B cell (primary cell): Measurements from ENCODE around the gene SEC14L5. TPM values are rescaled to one million over a fixed set of nuclear protein-coding genes. Genes with fewer than 3 reads are reported as not detected.

Experiments used
- ATAC-seq: fragments of 200-7000 bp; cut with Tn5 transposase; one replicate; pipeline ENCODE4 v1.10.0; 2021; ENCODE audit warnings: low read depth, mild to moderate bottlenecking, moderate number of reproducible peaks, moderate library complexity
- CTCF ChIA-PET: fragments of 350-600 bp; sonication (Branson Sonifier 250); formaldehyde crosslinking; loops from one replicate; lab custom pipeline; 2021; ENCODE audit warnings: antibody characterized with exemption, inconsistent platforms; lab: Charles Lee
- POLR2A ChIA-PET: fragments of 350-600 bp; sonication (Branson Sonifier 250); formaldehyde crosslinking; loops from one replicate; lab custom pipeline; 2021; ENCODE audit warnings: antibody characterized with exemption; lab: Charles Lee
- DNase-seq: peaks from one replicate; pipeline ENCODE4 v3.0.0; 2013
- H2AFZ ChIP-seq: 2 replicates; pipeline ENCODE4 v1.6.1; 2012; ENCODE audit warnings: mild to moderate bottlenecking, low read depth, low read length; ENCODE audit not compliant: insufficient read depth, poor library complexity, severe bottlenecking
- H3K27ac ChIP-seq, 2 donors: 1 replicate in 1 of 2; 2 replicates in 1 of 2; pipeline ENCODE4 v1.5.1; 2012 to 2013; ENCODE audit warnings: low read length in 2 of 2, mild to moderate bottlenecking in 2 of 2, moderate library complexity in 1 of 2
- H3K27me3 ChIP-seq, 4 experiments: fragments of 200-600 bp in 1 of 4; sonication (generic) in 1 of 4; replicated peaks in 1 of 4; 1 replicate in 2 of 4; 2 replicates in 2 of 4; pipeline versions ENCODE4 v1.6.1 to v1.7.0; 2013 to 2016; ENCODE audit warnings: low read length in 3 of 4, mild to moderate bottlenecking in 2 of 4, mixed read lengths in 1 of 4, moderate library complexity in 1 of 4; ENCODE audit not compliant: insufficient read depth in 4 of 4, control insufficient read depth in 3 of 4; ENCODE audit errors: control extremely low read depth in 1 of 4
- H3K36me3 ChIP-seq, 2 experiments: replicated peaks in 1 of 2; 1 replicate in 1 of 2; 2 replicates in 1 of 2; pipeline versions ENCODE4 v1.6.1 to v1.7.1; 2013; ENCODE audit warnings: low read length in 1 of 2; ENCODE audit not compliant: insufficient read depth in 2 of 2, control insufficient read depth in 1 of 2; ENCODE audit errors: control extremely low read depth in 1 of 2, extremely low read depth in 1 of 2
- H3K4me1 ChIP-seq, 2 donors: fragments of 200-600 bp in 1 of 2; sonication (generic) in 1 of 2; 1 replicate in 1 of 2; 2 replicates in 1 of 2; pipeline versions ENCODE4 v1.5.1 to v1.6.1; 2013 to 2017; ENCODE audit warnings: low read length in 2 of 2; ENCODE audit not compliant: control insufficient read depth in 2 of 2, insufficient read depth in 2 of 2
- H3K4me2 ChIP-seq: replicated peaks from 2 replicates; pipeline ENCODE3; 2012; ENCODE audit warnings: mild to moderate bottlenecking, low read depth, low read length; ENCODE audit not compliant: poor library complexity, severe bottlenecking
- H3K4me3 ChIP-seq, 5 experiments: fragments of 200-600 bp in 1 of 5; sonication (generic) in 1 of 5; 1 replicate in 3 of 5; 2 replicates in 2 of 5; pipeline versions ENCODE4 v1.5.1 to v1.7.0; 2011 to 2016; ENCODE audit warnings: low read length in 4 of 5, mild to moderate bottlenecking in 4 of 5, low read depth in 2 of 5, control low read depth in 1 of 5, moderate library complexity in 1 of 5; ENCODE audit not compliant: insufficient read depth in 1 of 5; ENCODE audit errors: control extremely low read depth in 1 of 5, extremely low read depth in 1 of 5
- H3K79me2 ChIP-seq: fragments of 200-600 bp; sonication (generic); one replicate; pipeline ENCODE4 v1.6.0; 2016; ENCODE audit warnings: low read length; ENCODE audit not compliant: control insufficient read depth, insufficient read depth
- H3K9ac ChIP-seq: fragments of 200-600 bp; sonication (generic); 2 replicates; pipeline ENCODE4 v1.6.1; 2017; ENCODE audit warnings: mild to moderate bottlenecking, low read length, moderate library complexity
- H3K9me3 ChIP-seq, 3 donors: one replicate each; pipeline versions ENCODE4 v1.6.1 to v1.7.1; 2013; ENCODE audit warnings: low read length in 2 of 3; ENCODE audit not compliant: control insufficient read depth in 2 of 3, insufficient read depth in 1 of 3; ENCODE audit errors: control extremely low read depth in 1 of 3
- H4K20me1 ChIP-seq: 2 replicates; pipeline ENCODE4 v1.6.0; 2012; ENCODE audit warnings: mild to moderate bottlenecking, low read length; ENCODE audit not compliant: insufficient read depth, control insufficient read depth, poor library complexity, severe bottlenecking
- H3K27ac Mint-ChIP-seq: one replicate; pipeline ENCODE4 v1.8.0; 2021; ENCODE audit warnings: mixed read lengths
- H3K27me3 Mint-ChIP-seq: one replicate; pipeline ENCODE4 v1.8.0; 2021; ENCODE audit warnings: mixed read lengths
- H3K4me1 Mint-ChIP-seq: one replicate; pipeline ENCODE4 v1.8.0; 2021; ENCODE audit warnings: mixed read lengths
- H3K4me3 Mint-ChIP-seq: one replicate; pipeline ENCODE4 v1.8.0; 2021; ENCODE audit warnings: mixed read lengths
- H3K9me3 Mint-ChIP-seq: one replicate; pipeline ENCODE4 v1.8.0; 2022; ENCODE audit warnings: mixed read lengths; ENCODE audit not compliant: insufficient read depth
- EZH2 ChIP-seq: IDR thresholded peaks from 2 replicates; pipeline ENCODE4 v1.6.1; 2012; ENCODE audit warnings: borderline replicate concordance, low read depth, mild to moderate bottlenecking, moderate library complexity, low read length; ENCODE audit not compliant: insufficient read depth, poor library complexity, severe bottlenecking
- WGBS: methylation state at CpG from one replicate; pipeline ENCODE4 v1.1.5; 2013; ENCODE audit warnings: missing lambda C conversion rate; ENCODE audit not compliant: insufficient coverage; 5-methylcytosine and 5-hydroxymethylcytosine counted together
- intact Hi-C: fragments of 100-400 bp; cut with micrococcal nuclease; formaldehyde crosslinking; loops from one replicate; pipeline ENCODE4 v1.10.0; 2022
- polyA plus RNA-seq: library from polyadenylated mRNA; depleted of rRNA; stranded (reverse); fragments of >200 nt; gene quantifications from 2 replicates; pipeline ENCODE4 v1.2.3, GENCODE V29; 2012
- total RNA-seq, 2 donors: library from RNA; stranded (reverse); fragments of 120-200 nt in 1 of 2; gene quantifications; 1 replicate in 1 of 2; 2 replicates in 1 of 2; pipeline versions ENCODE4 v1.2.3 to v1.2.4, GENCODE V29; 2013 to 2022
- TF ChIP-seq, protein P1 (sequence below): fragments of 200-600 bp; IDR thresholded peaks from one replicate; pipeline ENCODE4 v1.8.0; 2022; ENCODE audit warnings: antibody characterized with exemption, mild to moderate bottlenecking

The SEC14L5 gene
- total and polyA plus RNA-seq, 2 donors (not counting 1 experiment from before 2014, with no cell fraction given), result not detected

DNA sequence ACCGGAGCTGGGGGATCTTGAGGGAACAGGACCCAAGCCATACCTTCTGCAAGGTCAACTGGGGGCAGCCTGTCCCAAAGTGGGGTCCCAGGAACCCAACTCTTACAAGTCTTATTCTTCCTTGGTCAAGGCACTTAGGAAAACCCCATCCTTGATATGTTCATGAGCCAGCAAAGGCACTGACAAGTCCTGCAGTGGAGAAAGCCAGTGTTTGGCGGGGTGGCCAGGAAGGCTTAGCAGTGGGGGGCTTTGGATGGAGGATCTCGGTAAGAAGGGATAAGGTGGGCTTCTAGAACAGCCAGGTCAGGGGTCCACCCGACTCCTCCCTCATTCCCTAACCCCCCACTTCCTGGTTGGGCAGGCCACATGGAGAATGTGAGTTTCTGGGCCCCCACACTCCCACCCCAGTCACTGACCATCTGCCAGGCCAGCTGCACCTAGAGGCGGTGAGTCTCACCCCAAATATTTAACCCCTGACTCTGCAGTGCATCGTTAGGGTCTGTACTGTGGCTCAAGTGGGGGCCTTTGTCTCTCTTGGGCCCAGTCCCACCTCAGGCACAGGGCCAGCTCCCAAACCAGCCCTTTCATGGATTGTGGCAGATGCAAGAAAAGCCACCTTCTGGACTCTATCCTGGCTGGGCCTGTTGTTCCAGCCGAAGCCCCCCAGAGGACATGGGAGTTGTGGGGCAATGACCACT, 43.5 kb upstream of the SEC14L5 start:
- no peaks in the 10 kb centered on the region for H3K4me1 ChIP-seq
- H2AFZ ChIP-seq, result no peak overlapping the region
- DNase-seq (no peak), ATAC-seq (no peak)
- peaks cover 0 to 12% (median 1%) of the 10 kb centered on the region in 4 experiments for H3K27me3 ChIP-seq
- H3K27ac Mint-ChIP-seq, result no peak overlapping the region
- POLR2A ChIA-PET, result no interaction called here
- H3K27ac ChIP-seq, result no peak overlapping the region
- intact Hi-C loops, result no loop called here
- H3K9me3 ChIP-seq, result peaks cover 0 to 4% (median 0%) of the 10 kb centered on the region in 3 donors
- CTCF ChIA-PET, result no interaction called here
- TF ChIP-seq, protein P1, sequence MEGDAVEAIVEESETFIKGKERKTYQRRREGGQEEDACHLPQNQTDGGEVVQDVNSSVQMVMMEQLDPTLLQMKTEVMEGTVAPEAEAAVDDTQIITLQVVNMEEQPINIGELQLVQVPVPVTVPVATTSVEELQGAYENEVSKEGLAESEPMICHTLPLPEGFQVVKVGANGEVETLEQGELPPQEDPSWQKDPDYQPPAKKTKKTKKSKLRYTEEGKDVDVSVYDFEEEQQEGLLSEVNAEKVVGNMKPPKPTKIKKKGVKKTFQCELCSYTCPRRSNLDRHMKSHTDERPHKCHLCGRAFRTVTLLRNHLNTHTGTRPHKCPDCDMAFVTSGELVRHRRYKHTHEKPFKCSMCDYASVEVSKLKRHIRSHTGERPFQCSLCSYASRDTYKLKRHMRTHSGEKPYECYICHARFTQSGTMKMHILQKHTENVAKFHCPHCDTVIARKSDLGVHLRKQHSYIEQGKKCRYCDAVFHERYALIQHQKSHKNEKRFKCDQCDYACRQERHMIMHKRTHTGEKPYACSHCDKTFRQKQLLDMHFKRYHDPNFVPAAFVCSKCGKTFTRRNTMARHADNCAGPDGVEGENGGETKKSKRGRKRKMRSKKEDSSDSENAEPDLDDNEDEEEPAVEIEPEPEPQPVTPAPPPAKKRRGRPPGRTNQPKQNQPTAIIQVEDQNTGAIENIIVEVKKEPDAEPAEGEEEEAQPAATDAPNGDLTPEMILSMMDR, result no peak
- no peak for TF ChIP-seq EZH2
- no peak overlapping the region for H3K9ac ChIP-seq
- no peaks in the 10 kb centered on the region for H3K79me2 ChIP-seq
- H3K27me3 Mint-ChIP-seq, result peaks cover 14% of the 10 kb centered on the region
- no peak overlapping the region for H3K4me3 Mint-ChIP-seq
- H3K9me3 Mint-ChIP-seq, result no peaks in the 10 kb centered on the region
- 96% methylated on average over 5 of the region's 7 CpGs for WGBS
- no peak overlapping the region for H3K4me2 ChIP-seq
- H3K36me3 ChIP-seq, result no peaks in the 10 kb centered on the region
- H3K4me1 Mint-ChIP-seq, result no peaks in the 10 kb centered on the region
- H3K4me3 ChIP-seq, result no peak overlapping the region
- no peaks in the 10 kb centered on the region for H4K20me1 ChIP-seq

GRCh38 chr16:4915226-4915761, 42.8 kb upstream of the SEC14L5 start:
- no peak for TF ChIP-seq EZH2
- TF ChIP-seq, protein P1, result no peak
- H3K9ac ChIP-seq, result no peak overlapping the region
- H4K20me1 ChIP-seq, result no peaks in the 10 kb centered on the region
- POLR2A ChIA-PET, result no interaction called here
- H3K36me3 ChIP-seq, result no peaks in the 10 kb centered on the region
- no peak overlapping the region for H3K4me3 ChIP-seq
- no peaks in the 10 kb centered on the region for H3K4me1 ChIP-seq
- no peak overlapping the region for H3K4me3 Mint-ChIP-seq
- H2AFZ ChIP-seq, result no peak overlapping the region
- 50% methylated on average over 7 of the region's 11 CpGs for WGBS
- intact Hi-C loops, result no loop called here
- no peaks in the 10 kb centered on the region for H3K4me1 Mint-ChIP-seq
- H3K27ac ChIP-seq, result no peak overlapping the region
- H3K9me3 Mint-ChIP-seq, result no peaks in the 10 kb centered on the region
- DNase-seq, result no peak
- peaks cover 0 to 12% (median 1%) of the 10 kb centered on the region in 4 experiments for H3K27me3 ChIP-seq
- CTCF ChIA-PET, result no interaction called here
- peaks cover 12% of the 10 kb centered on the region for H3K27me3 Mint-ChIP-seq
- no peaks in the 10 kb centered on the region for H3K79me2 ChIP-seq
- ATAC-seq, result no peak
- no peak overlapping the region for H3K4me2 ChIP-seq
- peaks cover 0 to 4% (median 0%) of the 10 kb centered on the region in 3 donors for H3K9me3 ChIP-seq
- H3K27ac Mint-ChIP-seq, result no peak overlapping the region
